Mucosa of descending colon (tissue), 3 donors: Measurements from ENCODE around the gene SLC6A12. TPM values are rescaled to one million over a fixed set of nuclear protein-coding genes. Genes with fewer than 3 reads are reported as not detected.
A peak's percentile ranks its signal among the peaks of the same experiment; 100 is the strongest.

Experiments
- ATAC-seq: fragments of 200-7000 bp; cut with Tn5 transposase; one replicate; pipeline ENCODE4 v1.9.1; 2020; ENCODE audit warnings: mild to moderate bottlenecking, moderate library complexity
- DNase-seq, 3 donors: peaks; one replicate each; pipeline ENCODE4 v3.0.0-alpha.2; 2020
- H3K36me3 ChIP-seq: fragments of 200-600 bp; one replicate; pipeline ENCODE4 v1.8.0; 2021; ENCODE audit warnings: low read depth, mild to moderate bottlenecking
- H3K4me1 ChIP-seq: fragments of 200-600 bp; one replicate; pipeline ENCODE4 v1.8.0; 2021; ENCODE audit warnings: low read depth, mild to moderate bottlenecking
- H3K4me3 ChIP-seq: fragments of 200-600 bp; one replicate; pipeline ENCODE4 v1.8.0; 2021; ENCODE audit warnings: mild to moderate bottlenecking
- H3K9me3 ChIP-seq: fragments of 200-600 bp; one replicate; pipeline ENCODE4 v1.8.0; 2021; ENCODE audit warnings: mild to moderate bottlenecking
- intact Hi-C, 2 donors: fragments of 100-400 bp; cut with DNase I in 1 of 2; cut with micrococcal nuclease in 1 of 2; formaldehyde crosslinking; loops; one replicate each; pipeline versions ENCODE4 v1.11.0 to v1.11.1; 2022; cut with DNase I, micrococcal nuclease
- total RNA-seq, 3 donors: library from RNA; stranded (reverse); fragmentation: NEBNext Ultra II Directional in 2 of 3; extraction: Animal tissue kit (Norgen Biotek cat#: 25700) in 2 of 3; gene quantifications; one replicate each; pipeline versions ENCODE4 v1.2.1 to v1.2.4, GENCODE V29; 2021 to 2023
- TF ChIP-seq, protein P1 (sequence below): fragments of 200-600 bp; IDR thresholded peaks from one replicate; pipeline ENCODE4 v1.8.0; 2022; ENCODE audit warnings: antibody characterized with exemption, mild to moderate bottlenecking
- donor health status: DM: no; HTN: no; CAD: no; lungs with moderate emphysema.
- donor health status: DM: no; HTN: no; CAD: no.
- donor health status: DM: no; HTN: yes; CAD: no.

The SLC6A12 gene
- total RNA-seq, 3 donors from 2014 or later, result 1.3 to 5.1 TPM; not detected in 1

DNA sequence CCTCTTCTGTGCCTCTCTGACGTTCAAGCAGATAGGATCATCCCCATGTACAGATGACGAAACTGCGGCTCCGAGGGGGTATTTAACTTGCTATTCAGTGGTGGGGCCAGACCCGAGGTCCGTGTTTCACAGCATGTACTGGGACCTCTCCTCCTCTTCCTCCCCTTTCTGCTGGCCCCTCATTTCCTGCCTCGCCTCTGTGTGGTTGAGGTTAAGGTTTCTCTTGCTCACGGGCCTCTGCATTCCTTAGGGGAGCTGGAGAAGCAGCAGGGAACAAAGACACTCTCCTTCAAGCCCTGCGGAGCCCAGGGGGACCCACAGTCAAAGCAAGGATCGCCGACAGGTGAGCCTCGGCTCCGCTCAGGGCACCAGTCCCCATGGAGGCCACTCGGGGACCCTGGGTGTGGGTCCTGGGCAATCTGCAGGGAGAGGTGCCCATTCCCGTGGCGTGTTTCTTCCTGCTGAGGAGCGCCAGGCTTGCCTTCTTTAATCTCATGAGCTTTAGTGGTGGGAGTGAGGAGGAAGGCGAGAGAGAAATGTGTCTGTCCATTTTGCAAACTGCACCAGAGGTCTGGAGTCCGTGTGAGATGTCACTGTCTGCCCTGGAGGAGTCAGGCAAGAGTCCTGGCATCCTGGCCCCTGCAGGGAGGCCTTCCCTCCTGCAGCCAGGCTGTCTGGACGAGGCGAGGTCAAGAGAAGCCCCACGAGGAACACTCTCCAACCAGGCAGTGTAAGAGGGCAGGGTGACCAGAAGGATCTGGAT lies 45.0 kb downstream of the SLC6A12 start:
- Histone ChIP-seq H3K4me3 (no peak overlapping the region), H3K4me1 (no peaks in the 10 kb centered on the region), H3K36me3 (no peaks in the 10 kb centered on the region), H3K9me3 (no peaks in the 10 kb centered on the region)
- intact Hi-C loops, result no loop called here
- ATAC-seq (no peak), DNase-seq (no peak)
- TF ChIP-seq, protein P1, sequence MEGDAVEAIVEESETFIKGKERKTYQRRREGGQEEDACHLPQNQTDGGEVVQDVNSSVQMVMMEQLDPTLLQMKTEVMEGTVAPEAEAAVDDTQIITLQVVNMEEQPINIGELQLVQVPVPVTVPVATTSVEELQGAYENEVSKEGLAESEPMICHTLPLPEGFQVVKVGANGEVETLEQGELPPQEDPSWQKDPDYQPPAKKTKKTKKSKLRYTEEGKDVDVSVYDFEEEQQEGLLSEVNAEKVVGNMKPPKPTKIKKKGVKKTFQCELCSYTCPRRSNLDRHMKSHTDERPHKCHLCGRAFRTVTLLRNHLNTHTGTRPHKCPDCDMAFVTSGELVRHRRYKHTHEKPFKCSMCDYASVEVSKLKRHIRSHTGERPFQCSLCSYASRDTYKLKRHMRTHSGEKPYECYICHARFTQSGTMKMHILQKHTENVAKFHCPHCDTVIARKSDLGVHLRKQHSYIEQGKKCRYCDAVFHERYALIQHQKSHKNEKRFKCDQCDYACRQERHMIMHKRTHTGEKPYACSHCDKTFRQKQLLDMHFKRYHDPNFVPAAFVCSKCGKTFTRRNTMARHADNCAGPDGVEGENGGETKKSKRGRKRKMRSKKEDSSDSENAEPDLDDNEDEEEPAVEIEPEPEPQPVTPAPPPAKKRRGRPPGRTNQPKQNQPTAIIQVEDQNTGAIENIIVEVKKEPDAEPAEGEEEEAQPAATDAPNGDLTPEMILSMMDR, result no peak

DNA sequence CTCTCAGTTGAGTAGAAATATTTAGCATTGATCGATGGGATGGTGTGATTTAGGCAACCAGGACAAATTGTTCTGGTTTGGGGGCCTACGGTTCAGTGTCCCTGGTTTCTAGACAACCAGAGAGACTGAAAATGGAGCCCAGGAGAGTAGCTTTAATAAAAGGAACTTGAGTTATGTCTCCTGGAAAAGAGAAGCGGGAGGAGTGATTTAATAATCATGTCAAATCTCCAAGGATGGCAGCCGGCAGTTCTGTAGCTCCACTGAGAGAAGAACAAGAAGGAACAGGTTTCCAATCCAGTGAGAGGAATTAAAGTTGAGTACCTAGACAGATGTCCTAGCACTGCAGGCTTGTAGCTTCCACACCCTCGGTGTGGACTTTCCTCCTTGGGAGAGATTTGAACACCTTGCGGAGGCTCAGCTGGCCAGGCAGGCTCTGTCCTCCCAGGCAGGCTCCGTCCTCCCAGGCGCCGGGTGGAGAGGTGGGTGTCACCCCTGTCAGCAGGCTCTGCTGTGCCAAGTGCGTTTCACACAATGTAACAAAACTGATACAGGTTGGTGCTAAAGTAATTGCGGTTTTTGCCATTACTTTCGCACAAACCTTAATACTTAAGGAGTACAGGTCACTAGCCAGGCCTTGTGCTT lies 45.9 kb downstream of the SLC6A12 start:
- Histone ChIP-seq H3K9me3 (no peaks in the 10 kb centered on the region), H3K4me1 (no peaks in the 10 kb centered on the region), H3K36me3 (no peaks in the 10 kb centered on the region), H3K4me3 (no peak overlapping the region)
- ATAC-seq, result no peak
- TF ChIP-seq, protein P1, result no peak
- DNase-seq, result no peak
- intact Hi-C loops, result no loop called here

DNA sequence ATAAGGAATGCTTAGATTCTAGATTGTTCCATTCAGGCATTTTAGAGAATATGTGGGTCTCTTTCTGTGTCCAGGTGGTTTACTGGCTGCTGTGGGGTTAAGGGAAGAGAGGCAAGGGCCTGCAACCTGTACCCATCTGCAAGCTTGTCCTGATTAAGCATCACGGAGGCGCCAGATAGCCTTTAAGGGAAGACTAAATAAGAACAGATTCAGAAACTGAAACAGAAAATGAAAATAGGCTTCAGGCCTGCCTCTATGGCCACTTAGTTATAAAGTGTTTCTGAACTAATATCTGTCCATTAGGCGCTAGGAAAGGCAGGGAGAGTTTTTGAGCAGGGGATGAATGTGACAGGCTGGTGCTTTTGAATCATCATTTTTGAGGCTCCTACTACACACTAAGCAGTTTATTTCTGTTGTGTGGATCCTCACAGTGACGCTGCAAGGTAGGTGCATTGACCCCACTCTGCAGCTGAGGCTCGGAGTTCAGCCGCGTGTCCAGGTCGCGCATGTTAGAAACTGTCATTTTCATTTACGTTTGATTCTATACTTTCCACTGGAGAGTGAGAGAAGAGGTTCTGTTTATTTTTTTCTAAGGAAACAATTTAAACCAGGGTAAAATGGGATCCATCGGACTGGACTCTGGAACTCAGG lies 47.4 kb downstream of the SLC6A12 start:
- ATAC-seq (no peak), DNase-seq (no peak)
- TF ChIP-seq, protein P1, result no peak
- no peaks in the 10 kb centered on the region for H3K9me3 ChIP-seq
- intact Hi-C loops, result no loop called here
- H3K36me3 ChIP-seq, result no peaks in the 10 kb centered on the region
- H3K4me1 ChIP-seq, result no peaks in the 10 kb centered on the region
- no peak overlapping the region for H3K4me3 ChIP-seq

DNA sequence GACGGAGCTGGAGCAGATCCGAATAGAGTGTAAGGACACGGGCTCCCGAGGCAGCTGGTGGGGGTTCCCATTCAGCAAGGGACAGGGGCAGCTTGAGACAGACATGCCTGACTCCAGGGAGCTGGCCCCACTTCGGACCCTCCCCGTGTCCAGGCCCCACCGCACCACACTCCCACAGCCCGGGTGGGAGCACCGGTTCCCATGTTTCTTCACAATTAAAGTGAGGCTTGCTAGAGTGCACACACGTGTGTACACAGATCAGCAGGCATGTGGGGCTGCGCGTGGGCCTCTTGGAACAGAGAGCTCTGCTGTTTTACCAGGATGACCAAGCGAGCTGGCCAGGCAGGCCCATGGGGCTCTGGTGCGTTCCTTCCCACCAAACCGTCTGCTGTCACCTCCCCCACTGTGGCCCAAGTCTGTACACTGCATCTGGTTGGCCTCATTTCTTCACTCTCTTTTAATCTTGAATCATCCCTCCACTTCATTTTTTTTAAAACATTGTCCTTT lies 48.0 kb downstream of the SLC6A12 start:
- Histone ChIP-seq H3K9me3 (no peaks in the 10 kb centered on the region), H3K4me3 (no peak overlapping the region), H3K4me1 (no peaks in the 10 kb centered on the region), H3K36me3 (no peaks in the 10 kb centered on the region)
- DNase-seq (no peak), ATAC-seq (no peak)
- intact Hi-C loops, result no loop called here
- TF ChIP-seq, protein P1, result no peak

DNA sequence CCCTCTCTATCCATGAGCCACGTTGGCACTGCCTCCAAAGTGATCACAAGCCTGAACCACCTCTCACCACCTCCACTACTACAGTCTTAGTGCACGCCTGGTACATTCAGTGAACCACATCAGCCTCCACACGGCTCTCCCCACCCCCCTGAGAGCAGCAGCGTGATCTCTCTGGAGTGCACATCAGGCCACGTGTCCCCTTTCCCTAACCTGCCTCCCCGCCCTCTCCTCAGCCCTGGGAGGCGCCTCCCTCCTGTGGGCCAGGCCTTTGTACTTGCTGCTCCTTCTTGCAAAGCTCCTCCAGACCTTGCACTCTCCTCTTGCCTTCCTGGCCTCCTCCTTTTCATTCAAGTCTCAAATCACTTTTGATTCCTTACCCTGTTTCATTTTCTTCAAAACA lies 49.8 kb downstream of the SLC6A12 start:
- DNase-seq, result no peak
- H3K4me1 ChIP-seq, result no peaks in the 10 kb centered on the region
- intact Hi-C loops, result no loop called here
- TF ChIP-seq, protein P1, result no peak
- ATAC-seq, result peak; percentile 58
- H3K36me3 ChIP-seq, result no peaks in the 10 kb centered on the region
- H3K9me3 ChIP-seq, result no peaks in the 10 kb centered on the region
- no peak overlapping the region for H3K4me3 ChIP-seq
